ENCODE measurements around the gene UBE3D. TPM values are rescaled to one million over a fixed set of nuclear protein-coding genes. Genes with fewer than 3 reads are reported as not detected.
A peak's percentile ranks its signal among the peaks of the same experiment; 100 is the strongest.

UBE3D gene
- polyA plus RNA-seq, 2 of the 4 experiments (the other 2 are of a cell fraction), result 4.4 to 6.2 TPM

- ChIA-PET POLR2A (no interaction called here), CTCF (interaction anchor here (0.6 to 6.0 kb wide), 14 partner anchors 9 to 983 kb away, joined by 3 to 46 read pairs (median 4); partner anchors contain the start of genes DOP1A and UBE3D)
- ATAC-seq (peak; percentile 83 to 86; a peak in 5 of 6 replicates), DNase-seq (ENCODE audit: low read depth in 1 of 2, low spot score in 1 of 2) (peak; percentile 25 to 45), FAIRE-seq (no peak)
- Histone ChIP-seq H3K9me3 (no peaks in the 10 kb centered on the region), H3K4me1 (no peaks in the 10 kb centered on the region), H3K4me3 (no peak overlapping the region), H3K27ac (no peak overlapping the region), H3K4me2 (no peak overlapping the region)
- TF ChIP-seq, protein P1, sequence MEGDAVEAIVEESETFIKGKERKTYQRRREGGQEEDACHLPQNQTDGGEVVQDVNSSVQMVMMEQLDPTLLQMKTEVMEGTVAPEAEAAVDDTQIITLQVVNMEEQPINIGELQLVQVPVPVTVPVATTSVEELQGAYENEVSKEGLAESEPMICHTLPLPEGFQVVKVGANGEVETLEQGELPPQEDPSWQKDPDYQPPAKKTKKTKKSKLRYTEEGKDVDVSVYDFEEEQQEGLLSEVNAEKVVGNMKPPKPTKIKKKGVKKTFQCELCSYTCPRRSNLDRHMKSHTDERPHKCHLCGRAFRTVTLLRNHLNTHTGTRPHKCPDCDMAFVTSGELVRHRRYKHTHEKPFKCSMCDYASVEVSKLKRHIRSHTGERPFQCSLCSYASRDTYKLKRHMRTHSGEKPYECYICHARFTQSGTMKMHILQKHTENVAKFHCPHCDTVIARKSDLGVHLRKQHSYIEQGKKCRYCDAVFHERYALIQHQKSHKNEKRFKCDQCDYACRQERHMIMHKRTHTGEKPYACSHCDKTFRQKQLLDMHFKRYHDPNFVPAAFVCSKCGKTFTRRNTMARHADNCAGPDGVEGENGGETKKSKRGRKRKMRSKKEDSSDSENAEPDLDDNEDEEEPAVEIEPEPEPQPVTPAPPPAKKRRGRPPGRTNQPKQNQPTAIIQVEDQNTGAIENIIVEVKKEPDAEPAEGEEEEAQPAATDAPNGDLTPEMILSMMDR (IDR thresholded peaks at IDR 0.05), result peak; percentile 69
- no peak for TF ChIP-seq HMGXB4 (CRISPR knock-in tag; IDR thresholded peaks at IDR 0.05; ENCODE audit: borderline replicate concordance)
- peak; percentile 65 for TF ChIP-seq SMC3 (IDR thresholded peaks at IDR 0.05)
- TF ChIP-seq RAD21 (conservative IDR thresholded peaks at IDR 0.05 in 1 of 2, IDR thresholded peaks at IDR 0.05 in 1 of 2), result peak; percentile 68 to 69
- TF ChIP-seq CHD4 (IDR thresholded peaks at IDR 0.05; ENCODE audit: borderline replicate concordance), result no peak
- 21% methylated on average over 4 of the region's 4 CpGs for WGBS (ENCODE audit: missing lambda C conversion rate)
Measured at GRCh38 chr6:83057705-83058321, 7.8 kb downstream of the UBE3D start.

GRCh38 chr6:83055366-83055964, 10.2 kb downstream of the UBE3D start:
- 32% methylated on average over 6 of the region's 6 CpGs for WGBS (ENCODE audit: missing lambda C conversion rate)
- Histone ChIP-seq H3K9me3 (no peaks in the 10 kb centered on the region), H3K4me3 (no peak overlapping the region), H3K27ac (no peak overlapping the region), H3K4me2 (no peak overlapping the region), H3K4me1 (no peaks in the 10 kb centered on the region)
- POLR2A ChIA-PET, result no interaction called here
- CTCF ChIA-PET, result interaction anchor here (0.7 to 6.0 kb wide), 8 partner anchors 11 to 809 kb away, joined by 3 to 34 read pairs (median 6); partner anchors contain the start of genes DOP1A and UBE3D
- ATAC-seq (peak; percentile 30 to 62; a peak in 3 of 6 replicates), DNase-seq (ENCODE audit: low read depth in 1 of 2, low spot score in 1 of 2) (peak; percentile 17 to 44), FAIRE-seq (no peak)
- TF ChIP-seq SMC3 (IDR thresholded peaks at IDR 0.05) (peak; percentile 79), EP300 (IDR thresholded peaks at IDR 0.05) (no peak), RAD21 (conservative IDR thresholded peaks at IDR 0.05 in 1 of 2, IDR thresholded peaks at IDR 0.05 in 1 of 2) (peak; percentile 82 to 86), MAFK (IDR thresholded peaks at IDR 0.05; ENCODE audit: partially characterized antibody) (no peak)
- TF ChIP-seq, protein P1 (IDR thresholded peaks at IDR 0.05), result peak; percentile 81

DNA sequence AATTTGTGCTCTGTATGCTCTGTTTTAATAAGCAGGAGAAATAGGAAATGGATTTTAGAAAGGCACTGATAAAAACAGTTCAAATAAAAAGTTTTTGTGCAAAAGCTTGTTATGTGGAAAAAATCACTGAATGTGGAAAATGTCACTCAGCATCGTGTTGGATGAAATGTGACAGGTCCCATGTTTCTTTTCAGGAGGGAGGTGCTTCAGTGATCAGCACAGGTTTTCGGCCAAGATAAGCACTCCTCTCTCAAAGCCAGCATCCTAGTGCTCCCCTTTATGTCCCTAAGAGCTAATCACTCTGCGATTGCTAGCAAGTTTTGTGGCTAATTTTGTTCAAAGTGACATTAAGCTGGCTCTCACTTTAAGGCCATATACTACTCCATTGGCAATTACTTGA, 12.0 kb downstream of the UBE3D start:
- no peak for FAIRE-seq
- POLR2A ChIA-PET, result no interaction called here

More for the DNA sequence above, 12.0 kb downstream of the UBE3D start:
- H3K27ac ChIP-seq, result no peak overlapping the region
- no peak overlapping the region for H3K4me2 ChIP-seq
- no peak for TF ChIP-seq SREBF2 (IDR thresholded peaks at IDR 0.05)
- TF ChIP-seq CHD4 (IDR thresholded peaks at IDR 0.05; ENCODE audit: borderline replicate concordance), result no peak
- TF ChIP-seq RFX5 (IDR thresholded peaks at IDR 0.05), result no peak
- TF ChIP-seq POLR2A (IDR thresholded peaks at IDR 0.05; ENCODE audit: low read length), result no peak
- TF ChIP-seq JUNB (IDR thresholded peaks at IDR 0.05), result no peak
- no peak for TF ChIP-seq KDM1A (IDR thresholded peaks at IDR 0.05; ENCODE audit: low read depth)
- TF ChIP-seq NR3C1 (IDR thresholded peaks at IDR 0.05), result no peak
- no peak for TF ChIP-seq MYC (IDR thresholded peaks at IDR 0.05; ENCODE audit: borderline replicate concordance, low read length)
- TF ChIP-seq, protein P1 (IDR thresholded peaks at IDR 0.05), result no peak
- no peak for TF ChIP-seq ZSCAN20 (CRISPR knock-in tag; IDR thresholded peaks at IDR 0.05)
- TF ChIP-seq TP53 (CRISPR knock-in tag; IDR thresholded peaks at IDR 0.05), result no peak
- TF ChIP-seq HOXB5 (CRISPR knock-in tag; IDR thresholded peaks at IDR 0.05), result no peak
- no peak for TF ChIP-seq POLR2AphosphoS2 (conservative IDR thresholded peaks at IDR 0.05; ENCODE audit: low read length)
- no peak for TF ChIP-seq ELK1 (IDR thresholded peaks at IDR 0.05; ENCODE audit: low read depth, low read length)
- TF ChIP-seq ZC3H11A (IDR thresholded peaks at IDR 0.05), result no peak
- H3K9me3 ChIP-seq, result no peaks in the 10 kb centered on the region
- 91% methylated on average over 3 of the region's 3 CpGs for WGBS (ENCODE audit: missing lambda C conversion rate)
- ATAC-seq, result no peak
- H3K4me3 ChIP-seq, result no peak overlapping the region
- H3K4me1 ChIP-seq, result no peaks in the 10 kb centered on the region
- CTCF ChIA-PET, result interaction anchor here (2.3 to 6.0 kb wide), 3 partner anchors 13 to 802 kb away, joined by 12 to 34 read pairs (median 23); partner anchors contain the start of genes DOP1A and UBE3D
- no peak for DNase-seq (ENCODE audit: low read depth in 1 of 2, low spot score in 1 of 2)

Data from A549 (cell line).